ENCODE data around the gene CEBPE.

Gene CEBPE

DNA sequence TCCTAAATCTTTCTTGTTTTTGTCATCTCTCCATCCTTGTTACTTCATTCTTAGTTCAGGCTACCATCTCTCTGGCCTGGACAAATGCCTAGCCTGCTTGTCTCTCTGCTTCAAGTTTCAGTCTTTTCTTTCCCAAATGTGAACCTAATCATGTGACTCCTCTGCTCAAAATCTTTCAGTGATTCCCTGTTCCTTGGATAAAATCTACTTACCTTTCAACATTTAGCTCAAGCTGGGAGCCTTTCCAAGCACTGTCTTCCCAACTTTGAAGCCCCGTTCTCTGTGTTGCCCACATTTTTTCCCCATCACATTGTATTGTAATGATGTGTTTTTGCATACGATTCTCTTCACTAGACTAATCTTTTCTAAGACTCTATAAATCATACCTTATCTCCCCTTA, 39.7 kb upstream of the CEBPE start:
- Histone ChIP-seq H3K27ac (ENCODE audit: low read depth, low read length) (no peak overlapping the region), H3K4me1 (ENCODE audit: control insufficient read depth, insufficient read depth, low read length, unreplicated experiment) (peaks cover 30% of the 10 kb centered on the region), H2AFZ (ENCODE audit: low read length, unreplicated experiment) (no peak overlapping the region), H3K27me3 (ENCODE audit: insufficient read depth, low read length) (no peaks in the 10 kb centered on the region), H3K79me2 (ENCODE audit: control insufficient read depth, insufficient read depth, low read length, unreplicated experiment) (no peaks in the 10 kb centered on the region), H3K36me3 (ENCODE audit: insufficient read depth, low read length) (no peaks in the 10 kb centered on the region), H3K4me3 (ENCODE audit: low read depth, low read length) (no peak overlapping the region)

GRCh38 chr14:23154964-23155587, 36.0 kb upstream of the CEBPE start:
- Histone ChIP-seq H3K27ac (ENCODE audit: low read depth, low read length) (peak overlapping the region; percentile 76), H3K4me3 (ENCODE audit: low read depth, low read length) (peak overlapping the region; percentile 71), H3K4me1 (ENCODE audit: control insufficient read depth, insufficient read depth, low read length, unreplicated experiment) (peaks cover 23% of the 10 kb centered on the region), H2AFZ (ENCODE audit: low read length, unreplicated experiment) (peak overlapping the region; percentile 88), H3K79me2 (ENCODE audit: control insufficient read depth, insufficient read depth, low read length, unreplicated experiment) (no peaks in the 10 kb centered on the region), H3K36me3 (ENCODE audit: insufficient read depth, low read length) (no peaks in the 10 kb centered on the region), H3K27me3 (ENCODE audit: insufficient read depth, low read length) (no peaks in the 10 kb centered on the region)

DNA sequence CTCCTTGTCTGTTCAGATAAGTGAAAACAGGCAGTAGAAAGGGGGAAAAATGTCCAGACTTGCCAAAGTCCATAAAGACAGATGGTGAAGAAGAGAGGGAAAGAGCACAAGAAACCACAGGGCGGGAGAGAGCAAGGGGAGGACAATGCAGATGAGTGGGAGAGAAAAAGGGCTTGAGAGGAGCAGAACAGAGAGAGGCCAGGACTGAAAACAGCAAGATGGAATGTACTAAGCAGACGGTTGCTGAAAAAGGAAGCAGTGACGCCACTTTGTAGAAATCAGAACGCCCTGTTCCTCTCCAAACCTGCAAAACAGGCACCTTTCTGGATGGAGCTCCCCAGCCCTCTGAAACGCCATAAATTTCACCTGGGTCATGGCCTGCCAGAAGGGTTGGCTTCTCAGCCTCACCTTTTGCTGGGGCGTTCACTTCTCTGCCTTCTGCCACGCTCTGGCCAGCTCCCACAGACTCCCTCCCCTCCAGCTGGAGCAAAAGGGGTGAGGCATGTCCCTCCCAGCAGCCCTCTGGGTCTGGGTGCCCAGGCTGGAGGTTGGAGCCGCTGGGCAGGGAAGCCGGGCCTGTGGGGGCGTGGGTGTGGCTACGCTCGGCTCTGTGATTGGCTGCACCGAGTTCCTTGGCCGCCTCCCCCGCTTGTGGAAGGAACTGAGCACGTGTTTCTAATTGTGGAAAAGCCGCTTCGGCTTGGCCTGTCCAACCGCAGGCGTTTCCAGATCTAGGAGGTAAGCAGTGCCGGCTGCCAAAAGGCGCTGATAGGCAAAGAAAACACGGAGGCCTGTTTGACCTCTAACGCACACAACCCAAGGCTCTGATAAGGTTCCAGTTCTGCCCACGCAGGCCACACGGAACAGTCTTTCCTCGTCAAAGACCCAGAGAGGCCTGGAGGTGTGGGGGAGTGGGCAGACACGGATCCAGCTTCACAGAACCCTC, 35.1 kb upstream of the CEBPE start:
- H3K27me3 ChIP-seq (ENCODE audit: insufficient read depth, low read length): no peaks in the 10 kb centered on the region
- peaks cover 23% of the 10 kb centered on the region for H3K4me1 ChIP-seq (ENCODE audit: control insufficient read depth, insufficient read depth, low read length, unreplicated experiment)
- peak overlapping the region; percentile 98 for H2AFZ ChIP-seq (ENCODE audit: low read length, unreplicated experiment)
- H3K4me3 ChIP-seq (ENCODE audit: low read depth, low read length): peak overlapping the region; percentile 71
- H3K36me3 ChIP-seq (ENCODE audit: insufficient read depth, low read length): no peaks in the 10 kb centered on the region
- H3K79me2 ChIP-seq (ENCODE audit: control insufficient read depth, insufficient read depth, low read length, unreplicated experiment): no peaks in the 10 kb centered on the region
- peak overlapping the region; percentile 76 for H3K27ac ChIP-seq (ENCODE audit: low read depth, low read length)

- H3K27ac ChIP-seq (ENCODE audit: low read depth, low read length): no peak overlapping the region
- no peaks in the 10 kb centered on the region for H3K79me2 ChIP-seq (ENCODE audit: control insufficient read depth, insufficient read depth, low read length, unreplicated experiment)
- H3K4me3 ChIP-seq (ENCODE audit: low read depth, low read length): no peak overlapping the region
- no peaks in the 10 kb centered on the region for H3K36me3 ChIP-seq (ENCODE audit: insufficient read depth, low read length)
- H2AFZ ChIP-seq (ENCODE audit: low read length, unreplicated experiment): no peak overlapping the region
- H3K27me3 ChIP-seq (ENCODE audit: insufficient read depth, low read length): no peaks in the 10 kb centered on the region
- peaks cover 25% of the 10 kb centered on the region for H3K4me1 ChIP-seq (ENCODE audit: control insufficient read depth, insufficient read depth, low read length, unreplicated experiment)
Measured at GRCh38 chr14:23151342-23151741, 32.3 kb upstream of the CEBPE start.

GRCh38 chr14:23149745-23150144, 30.7 kb upstream of the CEBPE start:
- Histone ChIP-seq H3K36me3 (ENCODE audit: insufficient read depth, low read length) (no peaks in the 10 kb centered on the region), H2AFZ (ENCODE audit: low read length, unreplicated experiment) (no peak overlapping the region), H3K27ac (ENCODE audit: low read depth, low read length) (no peak overlapping the region), H3K4me1 (ENCODE audit: control insufficient read depth, insufficient read depth, low read length, unreplicated experiment) (peaks cover 14% of the 10 kb centered on the region), H3K4me3 (ENCODE audit: low read depth, low read length) (no peak overlapping the region), H3K79me2 (ENCODE audit: control insufficient read depth, insufficient read depth, low read length, unreplicated experiment) (no peaks in the 10 kb centered on the region), H3K27me3 (ENCODE audit: insufficient read depth, low read length) (no peaks in the 10 kb centered on the region)

DNA sequence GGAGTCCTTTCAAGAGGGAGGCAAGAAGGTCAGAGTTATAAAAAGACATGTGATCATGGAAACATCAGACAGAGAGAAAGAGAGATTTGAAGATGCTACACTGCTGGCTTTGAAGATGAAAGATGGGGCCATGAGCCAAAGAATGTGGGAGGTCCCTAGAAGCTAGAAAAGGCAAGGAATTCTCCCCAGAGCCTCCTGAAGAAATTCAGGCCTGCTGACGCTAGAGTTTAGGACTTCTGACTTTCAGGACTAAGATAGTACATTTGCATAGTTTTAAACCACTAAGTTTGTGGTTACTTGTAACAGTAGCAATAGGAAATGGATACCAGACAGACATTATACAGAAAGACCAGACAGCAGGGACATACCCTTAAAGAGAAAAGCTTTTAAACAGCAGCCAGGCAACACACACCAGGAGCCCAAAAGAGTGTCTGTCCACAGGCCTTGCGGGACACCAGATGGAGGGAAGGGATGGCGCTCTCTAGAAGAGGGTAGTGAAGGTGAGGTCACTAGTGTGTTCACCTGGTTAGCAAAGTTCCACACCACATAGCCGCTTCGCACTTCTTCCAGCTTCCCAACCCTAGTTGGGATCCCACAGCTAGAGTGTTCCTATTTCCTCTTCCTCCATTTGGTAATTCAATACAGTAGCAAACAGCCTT, 29.7 kb upstream of the CEBPE start:
- H3K36me3 ChIP-seq (ENCODE audit: insufficient read depth, low read length): no peaks in the 10 kb centered on the region
- H3K4me1 ChIP-seq (ENCODE audit: control insufficient read depth, insufficient read depth, low read length, unreplicated experiment): peaks cover 4% of the 10 kb centered on the region
- no peaks in the 10 kb centered on the region for H3K27me3 ChIP-seq (ENCODE audit: insufficient read depth, low read length)
- H3K27ac ChIP-seq (ENCODE audit: low read depth, low read length): no peak overlapping the region
- no peak overlapping the region for H3K4me3 ChIP-seq (ENCODE audit: low read depth, low read length)
- no peaks in the 10 kb centered on the region for H3K79me2 ChIP-seq (ENCODE audit: control insufficient read depth, insufficient read depth, low read length, unreplicated experiment)
- H2AFZ ChIP-seq (ENCODE audit: low read length, unreplicated experiment): no peak overlapping the region

GRCh38 chr14:23147676-23148075, 28.6 kb upstream of the CEBPE start:
- peaks cover 2% of the 10 kb centered on the region for H3K4me1 ChIP-seq (ENCODE audit: control insufficient read depth, insufficient read depth, low read length, unreplicated experiment)

DNA sequence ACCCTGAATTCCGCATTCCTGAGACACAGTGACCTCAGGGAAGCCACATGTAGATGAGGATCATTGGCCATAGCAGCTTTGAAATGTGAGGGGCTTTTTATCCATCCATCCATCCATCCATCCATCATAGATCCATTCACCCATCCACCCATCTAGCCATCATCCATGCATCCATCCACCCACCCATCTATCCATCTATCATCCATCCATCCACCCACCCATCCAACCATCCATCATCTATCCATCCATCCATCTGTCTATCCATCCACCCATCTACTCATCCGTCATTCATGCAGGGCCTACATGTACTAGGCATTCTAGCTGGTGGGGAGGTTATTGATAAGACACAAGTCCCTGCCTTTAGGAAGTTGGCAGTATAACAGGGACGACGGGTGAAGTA, 27.9 kb upstream of the CEBPE start:
- peaks cover 8% of the 10 kb centered on the region; the same call in 1 of the 2 replicates for H3K27me3 ChIP-seq (ENCODE audit: insufficient read depth, low read length)
- H2AFZ ChIP-seq (ENCODE audit: low read length, unreplicated experiment): no peak overlapping the region
- no peaks in the 10 kb centered on the region for H3K36me3 ChIP-seq (ENCODE audit: insufficient read depth, low read length)
- no peak overlapping the region for H3K27ac ChIP-seq (ENCODE audit: low read depth, low read length)
- H3K4me1 ChIP-seq (ENCODE audit: control insufficient read depth, insufficient read depth, low read length, unreplicated experiment): peaks cover 2% of the 10 kb centered on the region
- no peak overlapping the region for H3K4me3 ChIP-seq (ENCODE audit: low read depth, low read length)
- H3K79me2 ChIP-seq (ENCODE audit: control insufficient read depth, insufficient read depth, low read length, unreplicated experiment): no peaks in the 10 kb centered on the region

More at GRCh38 chr14:23147676-23148075, 28.6 kb upstream of the CEBPE start:
- no peak overlapping the region for H3K27ac ChIP-seq (ENCODE audit: low read depth, low read length)
- no peaks in the 10 kb centered on the region for H3K36me3 ChIP-seq (ENCODE audit: insufficient read depth, low read length)
- peaks cover 7% of the 10 kb centered on the region; the same call in 1 of the 2 replicates for H3K27me3 ChIP-seq (ENCODE audit: insufficient read depth, low read length)
- H3K79me2 ChIP-seq (ENCODE audit: control insufficient read depth, insufficient read depth, low read length, unreplicated experiment): no peaks in the 10 kb centered on the region
- no peak overlapping the region for H2AFZ ChIP-seq (ENCODE audit: low read length, unreplicated experiment)
- H3K4me3 ChIP-seq (ENCODE audit: low read depth, low read length): no peak overlapping the region

DNA sequence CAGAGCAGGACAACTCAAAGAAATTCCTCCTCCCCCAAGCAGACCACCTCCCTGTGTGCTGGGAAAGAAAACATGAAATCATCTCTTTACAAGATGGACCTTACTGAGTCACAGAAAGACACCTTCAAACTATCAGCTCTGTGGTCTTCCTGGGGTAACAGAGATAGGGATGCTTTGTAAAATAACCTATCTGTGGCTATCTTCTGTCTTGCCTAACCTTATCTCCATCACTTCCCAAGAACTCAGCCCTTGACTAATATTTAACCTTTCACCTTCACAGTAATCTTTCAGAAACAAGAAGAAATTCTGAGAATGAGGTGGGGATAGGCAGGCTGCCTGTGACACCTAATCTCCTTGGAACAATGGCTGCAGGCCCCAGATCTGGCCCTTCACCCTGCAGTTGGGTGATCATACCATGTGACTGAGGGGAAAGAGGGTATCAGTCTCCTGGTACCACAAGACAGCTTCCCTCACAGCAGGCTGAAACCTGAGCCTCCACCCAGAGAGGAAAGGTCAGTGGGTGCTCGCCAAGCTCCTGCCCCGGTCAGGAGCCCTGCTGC, 27.4 kb upstream of the CEBPE start:
- no peaks in the 10 kb centered on the region for H3K79me2 ChIP-seq (ENCODE audit: control insufficient read depth, insufficient read depth, low read length, unreplicated experiment)
- no peak overlapping the region for H3K27ac ChIP-seq (ENCODE audit: low read depth, low read length)
- no peaks in the 10 kb centered on the region for H3K36me3 ChIP-seq (ENCODE audit: insufficient read depth, low read length)
- H3K4me3 ChIP-seq (ENCODE audit: low read depth, low read length): no peak overlapping the region
- H2AFZ ChIP-seq (ENCODE audit: low read length, unreplicated experiment): no peak overlapping the region
- H3K4me1 ChIP-seq (ENCODE audit: control insufficient read depth, insufficient read depth, low read length, unreplicated experiment): peaks cover 2% of the 10 kb centered on the region
- H3K27me3 ChIP-seq (ENCODE audit: insufficient read depth, low read length): peaks cover 8% of the 10 kb centered on the region; the same call in 1 of the 2 replicates

DNA sequence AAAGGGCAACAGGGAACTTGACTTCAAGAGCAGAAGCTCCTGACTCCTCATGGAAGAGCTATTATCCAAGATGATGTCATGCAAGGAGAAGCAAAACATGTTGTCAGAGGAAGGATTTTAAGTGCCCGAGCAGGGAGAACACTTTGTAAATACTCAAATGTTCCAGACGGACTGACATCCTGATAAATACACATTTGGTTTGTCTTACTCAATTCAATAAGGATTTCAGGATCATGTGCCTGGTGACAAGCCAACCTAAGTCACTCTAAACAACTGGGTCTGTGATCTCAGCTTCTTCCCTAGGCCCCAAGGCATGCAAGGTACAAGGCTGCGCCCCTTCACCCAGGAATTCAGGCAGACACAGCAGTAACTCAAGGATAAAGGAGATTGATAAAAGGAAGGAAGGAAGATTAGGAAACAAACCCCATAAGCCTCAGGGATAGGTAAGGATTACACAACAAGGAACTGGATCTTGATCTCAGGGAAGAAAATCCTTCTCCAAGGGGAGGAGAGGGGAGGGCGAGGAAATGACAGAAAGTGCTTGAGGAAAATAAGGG, 26.8 kb upstream of the CEBPE start:
- no peaks in the 10 kb centered on the region for H3K36me3 ChIP-seq (ENCODE audit: insufficient read depth, low read length)
- H3K27ac ChIP-seq (ENCODE audit: low read depth, low read length): no peak overlapping the region
- H3K27me3 ChIP-seq (ENCODE audit: insufficient read depth, low read length): peaks cover 8% of the 10 kb centered on the region; the same call in 1 of the 2 replicates
- peaks cover 2% of the 10 kb centered on the region for H3K4me1 ChIP-seq (ENCODE audit: control insufficient read depth, insufficient read depth, low read length, unreplicated experiment)
- no peaks in the 10 kb centered on the region for H3K79me2 ChIP-seq (ENCODE audit: control insufficient read depth, insufficient read depth, low read length, unreplicated experiment)
- no peak overlapping the region for H3K4me3 ChIP-seq (ENCODE audit: low read depth, low read length)
- H2AFZ ChIP-seq (ENCODE audit: low read length, unreplicated experiment): no peak overlapping the region

Measured in ACC112 (cell line).